ENCODE measurements around the gene RIPOR3.
A peak's percentile ranks its signal among the peaks of the same experiment; 100 is the strongest.

The RIPOR3 gene

DNA sequence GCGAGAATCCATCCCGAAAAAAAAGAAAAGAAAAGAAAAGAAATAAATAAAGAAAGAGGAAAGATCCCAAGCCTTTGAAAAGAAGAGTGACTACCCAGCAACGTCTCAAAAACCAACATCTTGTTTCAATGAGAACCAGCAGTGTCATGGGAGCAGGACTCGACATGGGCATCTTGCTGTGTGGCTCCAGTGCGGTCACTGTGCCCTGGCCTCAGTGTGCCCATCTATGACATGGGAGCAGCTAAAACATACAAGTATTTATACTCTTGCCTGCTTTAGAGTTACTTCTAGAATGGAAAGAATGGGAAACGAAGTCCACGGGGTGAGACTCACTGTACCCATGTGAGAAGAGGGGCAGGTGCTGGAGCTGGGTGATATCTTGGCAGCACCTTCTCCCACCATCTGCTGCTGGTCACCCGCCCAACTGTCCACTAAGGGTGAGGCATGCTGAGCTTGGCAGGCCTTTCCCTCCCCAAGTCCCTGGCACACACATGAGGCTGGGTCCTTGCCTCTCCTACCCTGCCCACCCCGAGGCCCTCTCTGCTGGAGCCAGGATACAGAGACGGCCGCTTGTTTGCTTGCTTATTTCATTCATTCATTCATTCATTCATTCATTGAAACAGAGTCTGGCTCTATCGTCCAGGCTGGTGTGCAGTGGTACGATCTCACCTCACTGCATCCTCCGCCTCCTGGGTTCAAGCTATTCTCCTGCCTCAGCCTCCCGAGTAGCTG is 77.7 kb downstream of the RIPOR3 start:
- Histone ChIP-seq H2AFZ (ENCODE audit: low read depth, low read length) (no peak overlapping the region), H3K27ac (ENCODE audit: low read length) (no peak overlapping the region), H3K4me3 (ENCODE audit: low read length) (no peak overlapping the region), H3K4me1 (ENCODE audit: low read length) (peaks cover 17% of the 10 kb centered on the region), H4K20me1 (ENCODE audit: insufficient read depth, low read length) (no peaks in the 10 kb centered on the region), H3K4me2 (ENCODE audit: low read length) (no peak overlapping the region), H3K9me3 (ENCODE audit: insufficient read depth, low read length) (no peaks in the 10 kb centered on the region), H3K79me2 (ENCODE audit: low read length) (no peaks in the 10 kb centered on the region), H3K9ac (ENCODE audit: low read length) (no peak overlapping the region), H3K27me3 (ENCODE audit: low read depth, low read length) (no peaks in the 10 kb centered on the region), H3K36me3 (replicated peaks; ENCODE audit: low read depth, low read length) (no peaks in the 10 kb centered on the region)
- TF ChIP-seq EZH2phosphoT487 (IDR thresholded peaks at IDR 0.05; ENCODE audit: low read depth), result no peak
- no peak for TF ChIP-seq CTCF (IDR thresholded peaks at IDR 0.05; ENCODE audit: low read depth, low read length)

- no peak overlapping the region for H3K27ac ChIP-seq (ENCODE audit: low read length)
- no peak overlapping the region for H2AFZ ChIP-seq (ENCODE audit: low read depth, low read length)
- H3K36me3 ChIP-seq (replicated peaks; ENCODE audit: low read depth, low read length), result no peaks in the 10 kb centered on the region
- no peak overlapping the region for H3K9ac ChIP-seq (ENCODE audit: low read length)
- no peaks in the 10 kb centered on the region for H3K27me3 ChIP-seq (ENCODE audit: low read depth, low read length)
- no peak overlapping the region for H3K4me2 ChIP-seq (ENCODE audit: low read length)
- H3K4me3 ChIP-seq (ENCODE audit: low read length), result no peak overlapping the region
- H3K79me2 ChIP-seq (ENCODE audit: low read length), result no peaks in the 10 kb centered on the region
- TF ChIP-seq EZH2phosphoT487 (IDR thresholded peaks at IDR 0.05; ENCODE audit: low read depth) (no peak), CTCF (IDR thresholded peaks at IDR 0.05; ENCODE audit: low read depth, low read length) (no peak)
- H3K4me1 ChIP-seq (ENCODE audit: low read length), result no peaks in the 10 kb centered on the region
- H3K9me3 ChIP-seq (ENCODE audit: insufficient read depth, low read length), result no peaks in the 10 kb centered on the region
- H4K20me1 ChIP-seq (ENCODE audit: insufficient read depth, low read length), result no peaks in the 10 kb centered on the region
Measured at GRCh38 chr20:50611128-50611810, 80.1 kb downstream of the RIPOR3 start.

- Histone ChIP-seq H3K4me1 (ENCODE audit: low read length) (no peaks in the 10 kb centered on the region), H3K27me3 (ENCODE audit: low read depth, low read length) (no peaks in the 10 kb centered on the region), H3K27ac (ENCODE audit: low read length) (no peak overlapping the region), H2AFZ (ENCODE audit: low read depth, low read length) (no peak overlapping the region), H3K9me3 (ENCODE audit: insufficient read depth, low read length) (no peaks in the 10 kb centered on the region), H3K79me2 (ENCODE audit: low read length) (no peaks in the 10 kb centered on the region), H3K36me3 (replicated peaks; ENCODE audit: low read depth, low read length) (no peaks in the 10 kb centered on the region), H4K20me1 (ENCODE audit: insufficient read depth, low read length) (no peaks in the 10 kb centered on the region), H3K9ac (ENCODE audit: low read length) (no peak overlapping the region), H3K4me2 (ENCODE audit: low read length) (no peak overlapping the region), H3K4me3 (ENCODE audit: low read length) (no peak overlapping the region)
- peak; percentile 51 for TF ChIP-seq CTCF (IDR thresholded peaks at IDR 0.05; ENCODE audit: low read depth, low read length)
- no peak for TF ChIP-seq EZH2phosphoT487 (IDR thresholded peaks at IDR 0.05; ENCODE audit: low read depth)
Measured at GRCh38 chr20:50610212-50610718, 81.1 kb downstream of the RIPOR3 start.

- Histone ChIP-seq H3K4me1 (ENCODE audit: low read length) (no peaks in the 10 kb centered on the region), H3K9me3 (ENCODE audit: insufficient read depth, low read length) (no peaks in the 10 kb centered on the region), H3K36me3 (replicated peaks; ENCODE audit: low read depth, low read length) (no peaks in the 10 kb centered on the region), H3K27me3 (ENCODE audit: low read depth, low read length) (no peaks in the 10 kb centered on the region), H2AFZ (ENCODE audit: low read depth, low read length) (no peak overlapping the region), H3K9ac (ENCODE audit: low read length) (no peak overlapping the region), H3K79me2 (ENCODE audit: low read length) (no peaks in the 10 kb centered on the region), H4K20me1 (ENCODE audit: insufficient read depth, low read length) (no peaks in the 10 kb centered on the region), H3K4me3 (ENCODE audit: low read length) (no peak overlapping the region), H3K4me2 (ENCODE audit: low read length) (no peak overlapping the region), H3K27ac (ENCODE audit: low read length) (no peak overlapping the region)
- TF ChIP-seq CTCF (IDR thresholded peaks at IDR 0.05; ENCODE audit: low read depth, low read length) (no peak), EZH2phosphoT487 (IDR thresholded peaks at IDR 0.05; ENCODE audit: low read depth) (no peak)
Measured at GRCh38 chr20:50609438-50609989, 81.8 kb downstream of the RIPOR3 start.

Measured in OCI-LY3 (cell line).